DMS 273 (cell line): ENCODE data around the gene RASGRP1.

Experiments
- DNase-seq: peaks from one replicate; lab custom pipeline; 2025; ENCODE audit not compliant: unreplicated experiment; lab: John Stamatoyannopoulos, UW

The RASGRP1 gene

GRCh38 chr15:38508647-38509046, 56.0 kb downstream of the RASGRP1 start:
- no peak for DNase-seq

DNA sequence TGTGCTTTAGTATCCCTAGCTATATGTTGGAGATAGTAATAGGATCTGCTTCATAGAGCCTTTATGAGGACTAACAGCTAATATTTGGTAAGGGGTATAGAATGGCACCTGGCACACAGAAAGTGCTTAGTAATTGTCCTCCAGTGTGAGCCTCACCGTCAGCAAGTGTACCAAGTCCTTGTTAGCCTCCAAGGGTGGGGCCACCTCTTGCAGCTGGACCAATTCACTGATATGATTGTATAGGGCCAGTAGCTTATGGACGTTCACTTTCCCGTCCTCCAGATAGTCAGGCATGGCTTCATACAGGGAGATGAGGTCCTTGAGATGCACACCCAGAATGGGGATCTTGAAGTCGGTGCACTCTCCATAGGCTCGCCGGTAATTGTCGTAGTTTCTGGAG, 57.0 kb downstream of the RASGRP1 start:
- no peak for DNase-seq

- DNase-seq: no peak
Measured at GRCh38 chr15:38506997-38507396, 57.6 kb downstream of the RASGRP1 start.

DNA sequence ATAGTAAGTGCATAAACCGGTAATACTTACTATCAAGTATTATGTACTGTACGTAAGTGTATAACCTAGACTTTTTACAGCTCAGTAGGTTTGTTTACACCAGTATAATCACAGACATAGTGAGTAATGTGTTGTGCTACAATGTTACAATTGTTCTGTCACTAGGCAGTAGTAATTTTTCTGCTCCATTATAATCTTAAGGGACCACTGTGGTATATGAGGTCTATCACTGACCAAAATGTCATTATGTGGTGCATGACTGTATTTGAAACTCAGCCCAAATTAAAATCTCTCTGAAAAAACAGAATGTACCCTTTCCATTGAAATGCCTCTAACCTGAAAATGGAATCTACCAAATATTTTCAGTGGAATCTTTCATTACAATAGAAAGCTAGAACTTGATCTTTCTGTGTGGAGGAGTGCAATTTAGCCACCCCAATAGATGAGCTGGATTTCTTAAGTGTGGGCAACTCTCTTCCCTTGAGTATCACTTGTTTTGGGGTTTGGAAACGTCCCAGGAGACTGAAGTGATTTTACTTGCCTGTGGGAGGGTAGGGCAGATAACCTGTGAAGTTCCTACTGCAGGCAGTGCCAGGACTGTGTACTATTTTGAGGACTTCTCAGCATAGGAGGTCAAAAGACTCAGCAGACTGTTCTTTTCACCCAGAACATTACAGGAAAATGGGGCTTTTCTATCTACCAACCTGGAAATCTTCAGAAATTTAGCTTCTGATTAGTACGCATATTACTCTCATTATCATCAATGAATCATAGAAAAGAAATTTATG, 59.7 kb downstream of the RASGRP1 start:
- no peak for DNase-seq

- no peak for DNase-seq
Measured at GRCh38 chr15:38503496-38503895, 61.1 kb downstream of the RASGRP1 start.

DNA sequence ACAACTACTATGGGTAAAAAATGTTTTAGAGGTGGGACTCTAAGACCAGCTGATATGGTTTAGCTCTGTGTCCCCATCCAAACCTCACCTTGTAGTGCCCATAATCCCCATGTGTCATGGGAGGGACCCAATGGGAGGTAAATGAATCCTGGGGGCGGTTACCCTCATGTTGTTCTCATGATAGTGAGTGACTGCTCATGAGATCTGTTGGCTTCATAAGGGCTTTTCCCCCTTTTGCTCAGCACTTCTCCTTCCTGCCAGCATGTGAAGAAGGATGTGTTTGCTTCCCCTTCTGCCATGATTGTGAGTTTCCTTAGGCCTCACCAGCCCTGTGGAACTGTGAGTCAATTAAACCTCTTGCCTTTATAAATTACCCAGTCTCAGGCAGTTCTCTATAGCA, 65.0 kb downstream of the RASGRP1 start:
- DNase-seq: no peak

DNA sequence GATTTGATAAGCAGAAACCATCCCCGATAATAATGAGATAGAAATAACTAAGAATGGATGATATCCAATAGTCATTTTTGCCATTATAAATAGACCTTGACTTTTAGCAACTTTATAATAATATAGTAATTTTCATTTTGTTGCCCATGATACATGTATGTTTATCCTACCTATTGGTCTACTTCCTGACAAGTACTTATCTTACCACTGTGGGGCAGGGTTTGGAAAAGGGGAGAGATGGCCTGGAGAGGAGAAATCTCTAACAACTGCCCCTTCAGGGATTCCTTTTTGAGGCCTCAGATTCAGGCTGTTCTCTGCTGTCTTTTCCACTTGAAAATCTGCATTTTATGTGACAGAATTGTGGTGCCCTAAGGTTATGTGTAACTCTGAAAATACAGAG, 68.5 kb downstream of the RASGRP1 start:
- DNase-seq: peak; percentile 14

DNA sequence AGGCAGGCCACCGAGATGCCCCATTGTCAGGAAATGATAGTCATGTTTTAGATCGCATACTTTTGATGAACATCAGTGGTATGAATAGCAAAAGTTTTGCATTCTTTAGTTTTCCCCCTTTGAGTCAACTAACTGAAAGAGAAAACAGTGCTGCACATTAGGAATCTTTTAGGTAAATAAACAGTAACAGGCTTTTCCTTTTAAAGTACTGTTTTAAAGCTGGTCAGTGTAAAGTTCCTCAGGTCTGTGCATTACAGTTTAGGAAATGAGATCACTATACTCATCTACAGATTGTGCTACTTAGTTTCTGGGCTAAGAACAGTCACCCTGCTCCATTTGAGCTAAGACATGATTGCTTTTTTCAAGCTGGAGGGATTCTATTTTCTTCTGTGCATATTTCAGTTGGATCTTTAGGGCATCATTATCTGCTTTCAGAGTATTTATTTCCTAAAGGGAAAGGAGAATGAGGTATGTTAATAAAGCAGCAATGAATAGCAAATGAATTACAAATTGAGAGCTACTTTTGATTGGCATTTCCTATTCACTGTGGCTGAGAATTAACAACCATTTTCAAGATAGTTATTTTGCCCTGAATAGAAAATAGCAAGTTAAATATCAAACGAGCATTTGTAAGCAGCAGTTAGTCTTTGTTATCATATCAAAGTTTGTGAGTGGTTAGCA, 74.2 kb downstream of the RASGRP1 start:
- DNase-seq: no peak

- DNase-seq: no peak
Measured at GRCh38 chr15:38487378-38487777, 77.2 kb downstream of the RASGRP1 start.

GRCh38 chr15:38486936-38487335, 77.7 kb downstream of the RASGRP1 start:
- DNase-seq: no peak

- DNase-seq: no peak
Measured at GRCh38 chr15:38482572-38482971, 82.0 kb downstream of the RASGRP1 start.

GRCh38 chr15:38481761-38482160, 82.9 kb downstream of the RASGRP1 start:
- no peak for DNase-seq

GRCh38 chr15:38481113-38481512, 83.5 kb downstream of the RASGRP1 start:
- DNase-seq: no peak

- no peak for DNase-seq
Measured at GRCh38 chr15:38479756-38480155, 84.9 kb downstream of the RASGRP1 start.

DNA sequence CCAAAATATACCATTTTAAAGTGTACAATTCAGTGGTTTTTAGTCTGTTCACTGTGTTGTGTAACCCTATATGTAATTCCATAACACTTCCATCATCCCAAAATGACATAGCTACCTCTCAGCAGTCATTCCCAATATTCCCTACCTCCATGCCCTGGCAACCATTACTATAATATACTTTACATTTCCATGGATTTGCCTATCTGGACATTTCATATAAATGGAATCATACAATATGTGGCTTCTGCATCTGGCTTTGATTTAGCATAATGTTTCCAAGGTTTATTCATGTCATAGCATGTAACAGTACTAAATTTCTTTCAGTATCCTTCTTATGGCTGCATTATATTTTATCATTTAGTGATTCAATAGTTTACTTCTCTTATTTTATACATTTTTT, 85.3 kb downstream of the RASGRP1 start:
- no peak for DNase-seq

GRCh38 chr15:38477637-38478036, 87.0 kb downstream of the RASGRP1 start:
- DNase-seq: no peak

- no peak for DNase-seq
Measured at GRCh38 chr15:38476120-38476519, 88.5 kb downstream of the RASGRP1 start.

- no peak for DNase-seq
Measured at GRCh38 chr15:38475361-38475760, 89.3 kb downstream of the RASGRP1 start.

DNA sequence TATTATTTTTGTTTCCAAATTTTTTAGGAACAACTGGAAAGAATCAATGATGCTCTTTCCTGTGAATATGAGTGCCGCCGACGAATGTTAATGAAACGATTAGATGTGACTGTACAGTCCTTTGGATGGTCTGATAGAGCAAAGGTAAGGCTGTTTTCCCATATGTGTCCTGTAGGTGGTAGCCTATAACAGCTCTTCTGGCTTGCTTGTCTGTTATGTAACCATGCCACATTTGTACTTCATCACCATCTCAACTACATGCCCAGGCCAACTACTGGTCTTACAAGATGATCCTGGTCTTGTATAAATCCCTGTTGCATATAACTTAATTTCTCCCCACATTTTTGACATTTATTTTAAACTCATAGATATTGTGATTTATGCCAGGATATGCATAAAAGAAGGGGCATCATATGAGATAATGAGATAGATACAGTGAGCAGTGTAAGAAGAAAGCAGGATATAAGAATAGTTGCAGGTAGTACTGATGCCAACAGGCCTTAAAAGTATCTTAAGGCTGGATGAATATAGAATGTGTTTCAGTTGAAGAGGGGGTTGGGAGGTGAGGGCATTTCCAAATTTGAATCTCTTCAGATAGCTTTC, 90.4 kb downstream of the RASGRP1 start:
- DNase-seq: peak; percentile 68

DNA sequence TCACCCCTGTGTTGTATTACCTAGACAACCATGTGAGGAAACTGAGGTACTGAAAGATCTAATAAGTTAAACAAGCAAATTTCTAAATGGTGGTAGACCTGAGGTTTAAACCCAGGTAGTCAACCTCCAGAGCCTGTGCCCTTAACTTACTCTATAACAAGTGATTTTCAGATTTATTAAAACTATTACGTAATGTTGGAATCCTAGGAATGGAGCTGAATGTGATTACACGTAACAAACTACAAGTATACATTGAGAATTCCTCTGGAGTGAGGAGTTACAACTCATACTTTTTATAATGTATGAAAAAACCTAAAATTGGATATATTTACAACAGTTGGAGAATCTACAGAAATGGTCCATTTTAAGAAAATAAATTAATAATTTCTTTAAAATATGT, 92.6 kb downstream of the RASGRP1 start:
- no peak for DNase-seq

- DNase-seq: no peak
Measured at GRCh38 chr15:38470816-38471215, 93.8 kb downstream of the RASGRP1 start.

DNA sequence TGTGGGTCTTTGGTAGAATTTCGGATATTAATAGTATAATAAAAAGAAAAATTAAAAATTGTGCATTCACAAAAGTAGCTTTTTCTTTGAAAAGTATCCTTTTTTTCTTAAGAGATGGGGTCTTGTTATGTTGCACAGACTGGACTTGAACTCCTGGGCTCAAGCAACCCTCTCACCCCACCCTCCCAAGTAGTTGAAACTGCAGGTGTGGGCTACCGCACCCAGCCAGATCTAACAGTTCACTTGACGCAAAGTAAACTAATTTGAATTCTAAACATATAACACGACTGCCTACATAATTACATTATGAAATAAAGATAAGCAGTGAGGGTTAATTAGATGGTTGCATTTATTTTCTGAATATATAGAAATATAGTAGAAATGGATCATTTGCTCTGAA, 99.9 kb downstream of the RASGRP1 start:
- DNase-seq: no peak
